HG03565 (cell line): Measurements from ENCODE around the gene ZDHHC14.
"Not testable (repeated sequence)": the region's sequence is repeated elsewhere in the genome, so short reads cannot be mapped to it uniquely, and the experiment has no call there.

Source experiments
- ATAC-seq: cut with Tn5 transposase; IDR thresholded peaks from one replicate; pipeline ENCODE4 v1.9.1; 2021; ENCODE audit warnings: mild to moderate bottlenecking, moderate library complexity; ENCODE audit not compliant: unreplicated experiment

Gene ZDHHC14

DNA sequence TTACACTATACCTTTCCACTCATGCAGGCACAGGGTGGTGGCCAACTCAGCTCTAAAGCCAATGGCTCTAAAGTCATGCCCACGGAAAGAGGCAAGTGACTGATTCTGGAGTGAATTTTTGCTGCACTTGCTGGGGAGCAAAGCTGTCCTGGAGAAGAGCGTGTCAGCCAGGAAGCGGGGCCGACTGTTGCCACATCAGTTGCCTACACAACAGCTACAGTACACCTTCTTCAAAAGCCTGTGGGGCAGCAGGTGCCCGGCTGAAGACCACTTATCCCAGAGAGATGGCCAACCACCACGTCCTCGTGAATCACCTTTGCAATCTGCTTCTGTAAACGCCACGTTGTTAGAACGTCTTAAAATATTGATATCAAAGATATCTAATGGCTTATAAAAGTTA lies 179.1 kb downstream of the ZDHHC14 start:
- ATAC-seq = not testable (repeated sequence)

GRCh38 chr6:157560691-157561413 lies 179.9 kb downstream of the ZDHHC14 start:
- ATAC-seq = peak; percentile 0

GRCh38 chr6:157561414-157561790 lies 180.4 kb downstream of the ZDHHC14 start:
- ATAC-seq = peak; percentile 21

GRCh38 chr6:157561929-157562810 lies 181.2 kb downstream of the ZDHHC14 start:
- ATAC-seq = peak; percentile 22

DNA sequence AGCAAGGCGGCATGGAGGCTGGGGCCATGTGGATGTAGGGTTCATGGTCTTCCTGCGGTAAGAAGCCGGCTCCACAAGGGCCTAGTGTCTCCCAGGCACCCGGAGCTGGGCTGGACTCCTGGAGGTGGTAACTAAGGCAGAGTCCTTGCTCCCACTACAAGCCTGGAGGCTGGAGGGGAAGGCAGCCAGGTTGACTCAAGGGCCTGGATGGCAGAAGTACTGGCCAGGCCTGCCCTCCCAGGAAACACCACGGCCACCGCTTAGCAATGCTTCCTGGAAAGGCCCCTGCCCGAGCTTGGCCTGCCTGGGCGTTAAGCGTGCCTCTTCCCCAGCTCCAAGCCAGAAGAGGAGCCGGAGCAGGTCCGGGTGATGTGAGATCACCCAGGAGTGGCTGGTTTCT lies 182.0 kb downstream of the ZDHHC14 start:
- ATAC-seq = no peak

DNA sequence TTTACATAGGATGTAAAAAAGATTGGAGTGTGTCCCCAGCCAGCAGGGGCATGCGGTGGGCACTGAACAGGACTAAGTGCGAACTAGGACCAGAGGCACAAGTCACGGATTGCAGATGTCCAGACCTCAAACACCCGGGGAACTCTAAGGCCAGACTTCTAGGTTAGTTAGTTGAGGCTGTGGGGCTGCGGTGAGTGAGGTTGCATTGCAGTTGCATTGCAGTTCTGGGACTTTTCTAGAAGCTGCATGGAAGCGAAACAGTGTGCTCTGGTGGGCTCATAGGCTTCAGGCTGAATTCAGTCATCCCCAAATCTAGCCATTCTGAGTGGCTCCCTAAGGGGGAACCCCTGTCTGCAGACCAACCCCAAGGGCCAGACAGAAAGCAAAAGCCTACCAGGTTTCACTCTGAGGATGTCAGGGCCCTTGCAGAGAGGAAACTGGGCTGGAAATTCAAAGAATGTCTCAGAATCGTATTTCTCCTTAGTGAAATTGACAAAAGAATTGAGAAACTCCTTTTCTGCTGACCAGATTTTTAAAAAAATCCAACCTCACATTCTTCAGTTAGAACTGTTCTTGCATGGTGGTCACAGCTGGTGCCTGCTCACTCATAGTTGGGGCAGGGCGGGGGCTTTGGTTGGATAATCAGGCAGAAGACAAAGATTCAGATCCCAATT lies 182.8 kb downstream of the ZDHHC14 start:
- ATAC-seq = peak; percentile 70

GRCh38 chr6:157568702-157569101 lies 187.7 kb downstream of the ZDHHC14 start:
- ATAC-seq = no peak

GRCh38 chr6:157569543-157569942 lies 188.6 kb downstream of the ZDHHC14 start:
- peak; percentile 49 for ATAC-seq

DNA sequence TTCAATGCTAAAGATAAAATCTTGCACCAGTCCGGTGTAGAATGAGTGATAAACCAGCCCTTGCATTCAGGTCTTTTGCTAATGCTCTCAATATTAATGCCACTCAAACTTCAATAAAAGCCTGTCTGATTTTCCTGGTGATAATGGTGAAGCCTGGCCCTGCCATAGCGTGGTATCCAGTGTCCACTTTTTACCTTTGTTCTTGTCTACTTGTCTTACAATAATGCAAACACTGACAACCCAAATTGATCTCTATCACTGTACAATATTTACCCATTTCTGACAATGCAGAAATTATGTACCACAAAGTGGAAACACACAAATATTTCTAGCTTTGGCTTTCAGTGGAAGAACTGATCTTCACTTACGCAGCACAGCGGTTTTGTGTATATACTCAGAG lies 189.1 kb downstream of the ZDHHC14 start:
- ATAC-seq = no peak

DNA sequence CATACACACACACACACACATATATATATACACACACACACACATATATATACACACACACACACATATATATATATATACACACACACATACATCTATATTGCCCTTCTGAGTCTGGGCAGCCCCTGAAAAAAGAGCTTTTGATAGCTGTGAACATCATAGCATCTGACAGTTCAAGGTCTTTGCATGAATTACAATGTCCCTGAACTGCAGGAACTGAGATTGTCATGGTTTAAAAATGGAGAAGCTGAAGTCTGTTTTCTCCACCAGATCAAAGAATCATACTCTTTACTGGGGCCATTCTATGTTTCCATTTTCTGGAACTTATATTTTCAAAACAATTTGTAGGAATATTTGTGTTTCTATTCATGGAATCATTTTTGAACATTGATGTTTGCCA lies 189.8 kb downstream of the ZDHHC14 start:
- ATAC-seq = no peak

- ATAC-seq = peak; percentile 54
These were observed 190.3 kb downstream of the ZDHHC14 start for GRCh38 chr6:157571269-157571668.

GRCh38 chr6:157571950-157572349 lies 191.0 kb downstream of the ZDHHC14 start:
- ATAC-seq = no peak

GRCh38 chr6:157574851-157575424 lies 193.9 kb downstream of the ZDHHC14 start:
- no peak for ATAC-seq

- ATAC-seq = no peak
These were observed 194.6 kb downstream of the ZDHHC14 start for GRCh38 chr6:157575436-157576145.

DNA sequence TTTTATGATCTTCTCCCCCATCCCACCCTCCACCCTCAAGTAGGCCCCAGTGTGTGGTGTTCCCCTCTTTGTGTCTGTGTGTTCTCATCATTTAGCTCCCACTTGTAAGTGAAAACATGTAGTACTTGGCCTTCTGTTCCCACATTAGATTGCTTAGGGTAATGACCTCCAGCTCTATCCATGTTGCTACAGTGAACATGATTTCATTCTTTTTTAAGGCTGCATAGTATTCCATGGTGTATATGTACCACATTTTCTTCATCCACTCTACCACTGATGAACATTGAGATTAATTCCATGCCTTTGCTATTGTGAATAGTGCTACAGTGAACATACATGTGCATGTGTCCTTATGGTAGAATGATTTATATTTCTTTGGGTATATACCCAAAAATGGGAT lies 196.0 kb downstream of the ZDHHC14 start:
- ATAC-seq = not testable (repeated sequence)

DNA sequence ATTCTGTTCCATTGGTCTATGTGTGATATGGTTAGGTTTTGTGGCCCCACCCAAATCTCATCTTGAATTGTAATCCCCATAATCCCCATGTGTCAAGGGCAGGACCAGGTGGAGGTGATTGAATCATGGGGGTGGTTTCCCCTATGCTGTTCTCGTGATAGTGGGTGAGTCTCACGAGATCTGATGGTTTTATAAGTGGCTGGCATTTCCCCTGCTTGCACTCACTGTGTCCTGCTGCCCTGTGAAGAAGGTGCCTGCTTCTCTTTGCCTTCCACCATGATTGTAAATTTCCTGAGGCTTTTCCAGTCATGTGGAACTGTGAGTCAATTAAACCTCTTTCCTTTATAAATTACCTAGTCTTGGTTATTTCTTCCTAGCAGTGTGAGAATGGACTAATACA lies 197.5 kb downstream of the ZDHHC14 start:
- ATAC-seq = not testable (repeated sequence)

GRCh38 chr6:157579467-157580031 lies 198.6 kb downstream of the ZDHHC14 start:
- no peak for ATAC-seq

DNA sequence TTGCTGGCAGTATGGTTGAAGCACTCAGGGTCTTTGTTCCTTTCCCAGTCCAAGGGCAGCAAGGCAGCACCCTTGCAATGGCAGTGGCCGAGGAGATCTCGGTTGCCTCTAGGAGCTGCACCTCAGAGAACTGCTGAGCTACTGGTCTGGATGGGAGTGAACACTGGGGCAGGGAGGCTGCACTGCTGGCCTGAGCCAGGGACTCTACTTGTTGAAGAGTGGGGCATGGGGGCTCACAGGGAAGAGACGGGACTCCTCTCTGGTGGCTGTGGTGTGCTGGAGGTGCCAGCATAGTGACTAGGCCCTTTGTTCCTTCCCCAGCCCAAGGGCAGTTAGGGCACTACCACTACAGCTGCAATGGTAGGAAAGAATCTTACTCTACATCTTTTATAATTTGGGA lies 203.0 kb downstream of the ZDHHC14 start:
- ATAC-seq = no peak

DNA sequence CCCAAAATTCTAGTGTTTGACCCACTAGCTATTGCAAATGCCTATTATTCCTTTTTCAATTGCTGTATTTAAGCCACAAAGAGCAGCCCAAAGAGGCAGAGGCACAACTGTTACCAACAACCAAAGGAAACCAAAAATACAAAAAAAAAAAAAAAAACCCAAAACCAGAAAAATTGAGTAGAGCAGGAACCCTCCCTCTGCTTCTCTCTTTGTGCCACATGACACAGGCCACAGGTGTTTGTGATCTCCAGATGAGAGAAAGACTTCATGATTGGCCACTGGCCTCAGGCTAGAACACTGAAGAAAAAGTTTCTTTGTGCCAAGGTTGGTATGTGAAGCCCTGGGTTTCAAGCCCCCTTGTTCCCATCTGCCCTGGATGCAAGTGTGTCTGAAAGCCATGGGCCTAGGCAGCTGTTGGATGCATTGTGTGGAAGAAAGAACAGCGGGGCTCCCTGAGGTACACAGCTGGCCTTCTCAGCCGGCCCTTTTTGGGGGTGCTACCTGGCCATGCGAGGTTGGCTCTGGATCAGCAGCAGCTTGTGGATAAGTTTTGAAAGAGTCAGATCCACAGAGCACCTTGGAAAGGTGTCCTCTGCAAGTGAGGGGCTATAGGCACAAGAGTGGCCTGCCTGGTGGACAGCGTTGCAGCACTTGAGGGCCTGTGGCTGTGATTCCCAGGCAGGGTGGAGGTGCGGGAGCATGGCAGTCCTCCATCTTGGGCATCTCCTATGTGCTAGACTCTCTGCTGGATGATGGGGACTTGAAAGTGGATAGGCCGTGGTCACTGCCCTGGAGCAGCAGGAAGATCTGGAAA lies 204.5 kb downstream of the ZDHHC14 start:
- ATAC-seq = no peak

GRCh38 chr6:157586088-157586414 lies 205.1 kb downstream of the ZDHHC14 start:
- no peak for ATAC-seq
